ENCODE measurements around the gene ZNF207. TPM values are rescaled to one million over a fixed set of nuclear protein-coding genes. Genes with fewer than 3 reads are reported as not detected.
A peak's percentile ranks its signal among the peaks of the same experiment; 100 is the strongest.
"Not testable (repeated sequence)": the region's sequence is repeated elsewhere in the genome, so short reads cannot be mapped to it uniquely, and the experiment has no call there.

The ZNF207 gene
- total RNA-seq, 1 experiment from 2014 or later, result 198 TPM

- TF ChIP-seq CTCF (IDR thresholded peaks at IDR 0.05; ENCODE audit: unreplicated experiment), result no peak
- peaks cover 71% of the 10 kb centered on the region for H3K36me3 Mint-ChIP-seq (ENCODE audit: insufficient read depth, unreplicated experiment)
- intact Hi-C loops (cut with micrococcal nuclease; ENCODE audit: unreplicated experiment), result no loop called here
- BruUV-seq (replicated peaks), result no TSS peak
- CTCF ChIA-PET, result no interaction called here
- no peak for DNase-seq
- H3K9me3 Mint-ChIP-seq (ENCODE audit: low read depth, unreplicated experiment), result no peaks in the 10 kb centered on the region
- H3K4me3 Mint-ChIP-seq (ENCODE audit: low read depth, unreplicated experiment), result no peak overlapping the region
- H3K27me3 Mint-ChIP-seq (ENCODE audit: unreplicated experiment), result no peaks in the 10 kb centered on the region
- peaks cover 48% of the 10 kb centered on the region for H3K4me1 Mint-ChIP-seq (ENCODE audit: low read depth, unreplicated experiment)
- peak overlapping the region; percentile 34 for H3K27ac Mint-ChIP-seq (ENCODE audit: unreplicated experiment)
Measured at GRCh38 chr17:32385121-32385520, 35.2 kb downstream of the ZNF207 start.

GRCh38 chr17:32385971-32386370 lies 36.0 kb downstream of the ZNF207 start:
- CTCF ChIA-PET, result no interaction called here
- TF ChIP-seq CTCF (IDR thresholded peaks at IDR 0.05; ENCODE audit: unreplicated experiment), result no peak
- intact Hi-C loops (cut with micrococcal nuclease; ENCODE audit: unreplicated experiment), result no loop called here
- BruUV-seq (replicated peaks), result no TSS peak
- Mint-ChIP-seq H3K36me3 (ENCODE audit: insufficient read depth, unreplicated experiment) (peaks cover 67% of the 10 kb centered on the region), H3K9me3 (ENCODE audit: low read depth, unreplicated experiment) (no peaks in the 10 kb centered on the region), H3K4me3 (ENCODE audit: low read depth, unreplicated experiment) (no peak overlapping the region), H3K27ac (ENCODE audit: unreplicated experiment) (no peak overlapping the region), H3K27me3 (ENCODE audit: unreplicated experiment) (no peaks in the 10 kb centered on the region), H3K4me1 (ENCODE audit: low read depth, unreplicated experiment) (peaks cover 43% of the 10 kb centered on the region)
- no peak for DNase-seq

- Mint-ChIP-seq H3K36me3 (ENCODE audit: insufficient read depth, unreplicated experiment) (peaks cover 71% of the 10 kb centered on the region), H3K9me3 (ENCODE audit: low read depth, unreplicated experiment) (no peaks in the 10 kb centered on the region), H3K4me3 (ENCODE audit: low read depth, unreplicated experiment) (no peak overlapping the region), H3K4me1 (ENCODE audit: low read depth, unreplicated experiment) (peaks cover 34% of the 10 kb centered on the region), H3K27me3 (ENCODE audit: unreplicated experiment) (no peaks in the 10 kb centered on the region), H3K27ac (ENCODE audit: unreplicated experiment) (no peak overlapping the region)
- intact Hi-C loops (cut with micrococcal nuclease; ENCODE audit: unreplicated experiment), result no loop called here
- no peak for DNase-seq
- BruUV-seq (replicated peaks), result no TSS peak
- CTCF ChIA-PET, result no interaction called here
- no peak for TF ChIP-seq CTCF (IDR thresholded peaks at IDR 0.05; ENCODE audit: unreplicated experiment)
Measured at GRCh38 chr17:32386844-32387243, 36.9 kb downstream of the ZNF207 start.

GRCh38 chr17:32388128-32388527 lies 38.2 kb downstream of the ZNF207 start:
- Mint-ChIP-seq H3K36me3 (ENCODE audit: insufficient read depth, unreplicated experiment) (peaks cover 67% of the 10 kb centered on the region), H3K4me1 (ENCODE audit: low read depth, unreplicated experiment) (peaks cover 21% of the 10 kb centered on the region)
- H3K4me3 Mint-ChIP-seq (ENCODE audit: low read depth, unreplicated experiment); CTCF ChIA-PET; H3K27me3 Mint-ChIP-seq (ENCODE audit: unreplicated experiment); intact Hi-C loops (cut with micrococcal nuclease; ENCODE audit: unreplicated experiment); BruUV-seq (replicated peaks); DNase-seq; H3K27ac Mint-ChIP-seq (ENCODE audit: unreplicated experiment); H3K9me3 Mint-ChIP-seq (ENCODE audit: low read depth, unreplicated experiment): not testable (repeated sequence)

- intact Hi-C loops (cut with micrococcal nuclease; ENCODE audit: unreplicated experiment), result no loop called here
- BruUV-seq (replicated peaks), result no TSS peak
- H3K27ac Mint-ChIP-seq (ENCODE audit: unreplicated experiment), result no peak overlapping the region
- no peak for TF ChIP-seq CTCF (IDR thresholded peaks at IDR 0.05; ENCODE audit: unreplicated experiment)
- H3K4me1 Mint-ChIP-seq (ENCODE audit: low read depth, unreplicated experiment), result peaks cover 17% of the 10 kb centered on the region
- H3K36me3 Mint-ChIP-seq (ENCODE audit: insufficient read depth, unreplicated experiment), result peaks cover 65% of the 10 kb centered on the region
- H3K4me3 Mint-ChIP-seq (ENCODE audit: low read depth, unreplicated experiment), result no peak overlapping the region
- no peak for DNase-seq
- H3K9me3 Mint-ChIP-seq (ENCODE audit: low read depth, unreplicated experiment), result no peaks in the 10 kb centered on the region
- CTCF ChIA-PET, result no interaction called here
- no peaks in the 10 kb centered on the region for H3K27me3 Mint-ChIP-seq (ENCODE audit: unreplicated experiment)
Measured at GRCh38 chr17:32388613-32389459, 38.9 kb downstream of the ZNF207 start.

Measured in Calu3 (cell line).